ENCODE data around the gene OR2T11.
"Not testable (repeated sequence)": the region's sequence is repeated elsewhere in the genome, so short reads cannot be mapped to it uniquely, and the experiment has no call there.

The OR2T11 gene

DNA sequence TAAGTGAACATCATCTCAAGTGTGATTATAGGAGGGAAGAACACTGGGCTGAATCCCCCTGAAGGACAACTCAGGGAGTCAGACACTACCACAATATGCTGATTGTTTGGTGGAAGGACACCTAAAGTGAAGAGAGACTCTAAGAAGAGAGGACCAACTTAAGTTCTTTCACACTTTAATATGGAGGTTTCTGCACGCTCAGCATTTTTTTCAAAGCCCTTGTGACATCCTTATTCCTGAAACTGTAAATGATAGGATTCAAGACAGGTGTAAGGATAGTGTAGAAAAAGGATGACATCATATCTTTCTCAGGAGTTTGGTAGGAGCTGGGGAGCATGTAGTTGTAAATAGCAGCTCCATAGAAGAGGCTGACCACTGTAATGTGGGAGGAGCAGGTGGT lies 42.2 kb downstream of the OR2T11 start:
- H3K9me3 ChIP-seq (ENCODE audit: low read depth, low read length), result no peaks in the 10 kb centered on the region
- H3K36me3 ChIP-seq (ENCODE audit: insufficient read depth, low read length), result no peaks in the 10 kb centered on the region
- no peak overlapping the region for H3K27ac ChIP-seq
- H3K9ac ChIP-seq (ENCODE audit: insufficient read length), result no peak overlapping the region
- DNase-seq (ENCODE audit: low read depth, low spot score), result no peak
- no peak overlapping the region for H3K4me3 ChIP-seq
- TF ChIP-seq FOXP2 (optimal IDR thresholded peaks at IDR 0.05; ENCODE audit: control extremely low read depth, extremely low read length, insufficient read depth), result no peak
- TF ChIP-seq POLR2AphosphoS5 (IDR thresholded peaks at IDR 0.05; ENCODE audit: borderline replicate concordance, low read depth, low read length), result no peak
- no peak for TF ChIP-seq EZH2 (IDR thresholded peaks at IDR 0.05)

DNA sequence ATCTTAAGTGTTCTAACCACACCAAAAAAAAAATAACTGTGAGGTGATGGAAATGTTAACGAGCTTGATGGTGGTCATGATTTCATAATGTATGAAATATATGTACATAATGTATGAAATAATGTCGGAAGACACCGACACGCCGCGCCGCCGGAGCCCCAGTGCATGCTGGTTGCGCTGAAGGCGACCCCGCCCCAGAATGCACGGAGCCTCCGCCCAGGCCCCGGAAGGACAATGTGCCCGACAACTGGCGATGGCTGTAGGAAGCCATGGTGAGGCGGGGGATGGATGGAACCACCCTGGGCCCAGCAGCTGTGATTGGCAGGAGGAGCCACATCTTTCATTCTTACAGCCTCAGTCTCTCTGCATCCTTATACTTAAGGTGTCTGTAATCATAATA lies 44.8 kb downstream of the OR2T11 start:
- no peaks in the 10 kb centered on the region for H3K9me3 ChIP-seq (ENCODE audit: low read depth, low read length)
- H3K27ac ChIP-seq, result no peak overlapping the region
- no peak overlapping the region for H3K4me3 ChIP-seq
- H3K36me3 ChIP-seq (ENCODE audit: insufficient read depth, low read length), result no peaks in the 10 kb centered on the region
- DNase-seq (ENCODE audit: low read depth, low spot score), result no peak
- no peak overlapping the region for H3K9ac ChIP-seq (ENCODE audit: insufficient read length)
- TF ChIP-seq EZH2 (IDR thresholded peaks at IDR 0.05), result no peak
- no peak for TF ChIP-seq FOXP2 (optimal IDR thresholded peaks at IDR 0.05; ENCODE audit: control extremely low read depth, extremely low read length, insufficient read depth)
- TF ChIP-seq POLR2AphosphoS5 (IDR thresholded peaks at IDR 0.05; ENCODE audit: borderline replicate concordance, low read depth, low read length), result no peak

DNA sequence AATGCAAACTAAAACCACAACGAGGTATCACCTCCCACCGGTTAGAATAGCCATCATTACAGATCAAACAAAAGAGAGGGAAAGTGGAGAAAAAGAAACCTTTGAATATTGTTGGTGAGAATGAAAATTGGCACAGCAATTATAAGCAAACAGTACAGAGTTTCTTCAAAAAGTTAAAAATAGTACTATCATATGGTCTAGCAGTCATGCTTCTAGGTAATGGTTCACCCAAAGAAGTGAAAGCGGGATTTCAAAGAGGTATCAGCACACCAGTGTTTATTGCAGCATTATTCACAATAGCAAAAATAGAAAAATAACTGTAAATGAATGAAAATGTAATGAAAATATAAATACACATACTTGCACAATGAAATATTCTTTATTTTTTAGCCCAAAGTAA lies 45.6 kb downstream of the OR2T11 start:
- TF ChIP-seq POLR2AphosphoS5 (IDR thresholded peaks at IDR 0.05; ENCODE audit: borderline replicate concordance, low read depth, low read length) (no peak), EZH2 (IDR thresholded peaks at IDR 0.05) (no peak), FOXP2 (optimal IDR thresholded peaks at IDR 0.05; ENCODE audit: control extremely low read depth, extremely low read length, insufficient read depth) (no peak)
- no peaks in the 10 kb centered on the region for H3K36me3 ChIP-seq (ENCODE audit: insufficient read depth, low read length)
- no peak overlapping the region for H3K27ac ChIP-seq
- H3K9me3 ChIP-seq (ENCODE audit: low read depth, low read length), result no peaks in the 10 kb centered on the region
- no peak overlapping the region for H3K9ac ChIP-seq (ENCODE audit: insufficient read length)
- DNase-seq (ENCODE audit: low read depth, low spot score), result no peak
- no peak overlapping the region for H3K4me3 ChIP-seq

DNA sequence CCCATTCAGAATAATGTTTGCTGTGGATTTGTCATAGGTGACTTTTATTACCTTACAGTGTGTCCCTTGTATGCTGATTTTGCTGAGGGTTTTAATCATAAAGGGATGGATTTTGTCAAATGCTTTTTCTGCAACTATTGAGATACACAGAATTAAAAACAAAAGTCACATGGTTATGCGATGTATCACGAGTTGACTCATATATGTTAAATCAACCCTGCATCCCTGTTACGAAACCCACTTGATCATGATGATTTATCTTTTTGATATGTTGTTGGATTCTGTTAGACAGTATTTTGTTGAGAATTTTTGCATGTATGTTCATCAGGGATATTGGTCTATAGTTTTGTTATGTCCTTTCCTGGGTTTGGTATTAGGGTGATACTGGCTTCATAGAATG lies 49.6 kb downstream of the OR2T11 start:
- TF ChIP-seq POLR2AphosphoS5 (IDR thresholded peaks at IDR 0.05; ENCODE audit: borderline replicate concordance, low read depth, low read length) (no peak), EZH2 (IDR thresholded peaks at IDR 0.05) (no peak), FOXP2 (optimal IDR thresholded peaks at IDR 0.05; ENCODE audit: control extremely low read depth, extremely low read length, insufficient read depth) (no peak)
- Histone ChIP-seq H3K9ac (ENCODE audit: insufficient read length) (no peak overlapping the region), H3K36me3 (ENCODE audit: insufficient read depth, low read length) (no peaks in the 10 kb centered on the region), H3K4me3 (no peak overlapping the region), H3K9me3 (ENCODE audit: low read depth, low read length) (no peaks in the 10 kb centered on the region), H3K27ac (no peak overlapping the region)
- no peak for DNase-seq (ENCODE audit: low read depth, low spot score)

DNA sequence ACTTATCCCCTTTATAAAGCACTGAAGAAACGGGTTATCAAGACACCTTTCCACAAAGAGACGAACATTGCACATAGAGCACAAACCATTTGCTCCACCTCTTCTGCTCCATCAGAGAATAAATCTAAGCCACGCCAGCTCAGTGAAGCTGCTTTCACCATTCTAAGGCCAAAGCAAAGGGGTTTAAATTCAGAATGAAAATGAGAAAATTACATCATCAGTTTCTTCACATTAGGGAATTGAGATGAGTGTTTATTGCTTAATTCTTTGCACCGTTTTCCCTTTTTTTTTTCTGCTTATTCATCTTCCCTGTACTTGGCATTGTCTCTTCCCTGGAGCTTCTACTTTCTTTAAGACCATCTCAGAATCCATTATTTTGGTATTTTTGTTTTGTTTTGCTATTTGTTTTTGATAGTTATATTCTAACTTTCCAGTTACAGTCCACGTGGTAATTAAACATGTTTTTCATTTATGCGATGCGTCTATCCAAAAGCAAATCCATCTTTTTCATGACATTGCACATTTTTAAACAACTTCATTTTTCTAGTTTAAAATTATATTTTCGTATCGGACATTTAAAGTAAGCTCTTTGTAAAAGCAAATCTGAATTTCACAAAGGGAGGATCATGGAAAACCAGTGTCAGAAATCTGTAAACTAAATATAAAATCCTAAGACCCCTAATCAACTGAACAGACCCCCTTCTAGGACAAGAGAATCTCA lies 58.5 kb downstream of the OR2T11 start:
- TF ChIP-seq EZH2 (IDR thresholded peaks at IDR 0.05) (no peak), FOXP2 (optimal IDR thresholded peaks at IDR 0.05; ENCODE audit: control extremely low read depth, extremely low read length, insufficient read depth) (no peak), POLR2AphosphoS5 (IDR thresholded peaks at IDR 0.05; ENCODE audit: borderline replicate concordance, low read depth, low read length) (no peak)
- Histone ChIP-seq H3K4me3 (no peak overlapping the region), H3K9me3 (ENCODE audit: low read depth, low read length) (no peaks in the 10 kb centered on the region), H3K36me3 (ENCODE audit: insufficient read depth, low read length) (no peaks in the 10 kb centered on the region), H3K27ac (no peak overlapping the region), H3K9ac (ENCODE audit: insufficient read length) (no peak overlapping the region)
- no peak for DNase-seq (ENCODE audit: low read depth, low spot score)

DNA sequence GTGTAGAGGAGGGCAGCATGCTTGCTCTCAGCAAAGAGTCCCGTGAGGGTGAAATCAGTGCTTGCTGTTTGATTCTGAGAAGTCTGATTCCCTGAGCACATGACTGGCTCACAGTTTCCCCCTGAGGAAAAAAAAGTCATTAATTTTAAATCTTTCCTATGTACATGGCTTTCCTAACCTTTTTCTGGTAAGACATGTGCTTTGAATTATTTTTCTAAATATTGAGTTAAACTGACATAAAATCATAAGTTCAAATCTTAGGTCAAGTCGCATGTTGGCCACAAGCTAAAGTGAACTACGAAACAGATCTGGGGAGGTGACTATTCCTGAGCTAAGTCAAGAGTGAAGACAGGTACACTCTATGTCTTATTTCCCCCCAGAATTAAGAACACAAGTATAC lies 60.2 kb downstream of the OR2T11 start, which contains the start of gene OR2T34:
OR2T34 (minus strand) TSS at position 101 of the 400 bp plus-strand sequence; CDS start at position 101, 0 bp downstream.
- not testable (repeated sequence) for DNase-seq (ENCODE audit: low read depth, low spot score); H3K4me3 ChIP-seq

DNA sequence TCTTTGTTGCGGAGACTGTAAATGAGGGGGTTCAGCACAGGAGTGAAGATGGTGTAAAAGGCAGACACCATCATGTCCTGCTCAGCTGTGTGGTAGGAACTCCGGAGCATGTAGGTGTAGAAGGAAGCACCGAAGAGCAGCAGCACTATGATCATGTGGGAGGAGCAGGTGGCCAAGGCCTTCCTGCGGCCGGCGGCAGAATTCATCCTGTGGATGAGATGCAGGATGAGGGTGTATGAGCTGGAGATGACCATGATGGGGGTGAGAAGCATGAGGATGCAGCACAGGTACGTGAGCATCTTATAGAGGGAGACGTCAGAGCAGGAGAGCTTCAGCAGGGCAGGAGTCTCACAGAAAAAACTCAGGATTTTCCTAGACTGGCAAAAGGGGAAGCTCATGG lies 61.0 kb downstream of the OR2T11 start:
- not testable (repeated sequence) for H3K27ac ChIP-seq; H3K9ac ChIP-seq (ENCODE audit: insufficient read length); H3K4me3 ChIP-seq; H3K9me3 ChIP-seq (ENCODE audit: low read depth, low read length); DNase-seq (ENCODE audit: low read depth, low spot score); H3K36me3 ChIP-seq (ENCODE audit: insufficient read depth, low read length)

More for the DNA sequence above, 60.2 kb downstream of the OR2T11 start, which contains the start of gene OR2T34:
- H3K9ac ChIP-seq (ENCODE audit: insufficient read length); H3K36me3 ChIP-seq (ENCODE audit: insufficient read depth, low read length); H3K27ac ChIP-seq; H3K9me3 ChIP-seq (ENCODE audit: low read depth, low read length): not testable (repeated sequence)
